Astrocyte of the cerebellum (primary cell): ENCODE results near the gene SPSB1.

Source experiments
- DNase-seq: peaks from one replicate; pipeline ENCODE4 v3.0.0-alpha.2; 2011; ENCODE audit warnings: low read depth
- H3K4me3 ChIP-seq: 2 replicates; pipeline ENCODE4 v1.5.1; 2011; ENCODE audit warnings: mild to moderate bottlenecking, low read depth, low read length, moderate library complexity
- in situ Hi-C: cut with HindIII; loops from 2 replicates; pipeline ENCODE4 v1.10.0; 2017; ENCODE audit warnings: low sequenced_read_pairs
- TF ChIP-seq, protein P1 (sequence below): IDR thresholded peaks from 2 replicates; pipeline ENCODE4 v1.5.1; 2012; ENCODE audit warnings: low read length, low read depth, moderate library complexity, mild to moderate bottlenecking; ENCODE audit errors: missing control alignments

Gene SPSB1

DNA sequence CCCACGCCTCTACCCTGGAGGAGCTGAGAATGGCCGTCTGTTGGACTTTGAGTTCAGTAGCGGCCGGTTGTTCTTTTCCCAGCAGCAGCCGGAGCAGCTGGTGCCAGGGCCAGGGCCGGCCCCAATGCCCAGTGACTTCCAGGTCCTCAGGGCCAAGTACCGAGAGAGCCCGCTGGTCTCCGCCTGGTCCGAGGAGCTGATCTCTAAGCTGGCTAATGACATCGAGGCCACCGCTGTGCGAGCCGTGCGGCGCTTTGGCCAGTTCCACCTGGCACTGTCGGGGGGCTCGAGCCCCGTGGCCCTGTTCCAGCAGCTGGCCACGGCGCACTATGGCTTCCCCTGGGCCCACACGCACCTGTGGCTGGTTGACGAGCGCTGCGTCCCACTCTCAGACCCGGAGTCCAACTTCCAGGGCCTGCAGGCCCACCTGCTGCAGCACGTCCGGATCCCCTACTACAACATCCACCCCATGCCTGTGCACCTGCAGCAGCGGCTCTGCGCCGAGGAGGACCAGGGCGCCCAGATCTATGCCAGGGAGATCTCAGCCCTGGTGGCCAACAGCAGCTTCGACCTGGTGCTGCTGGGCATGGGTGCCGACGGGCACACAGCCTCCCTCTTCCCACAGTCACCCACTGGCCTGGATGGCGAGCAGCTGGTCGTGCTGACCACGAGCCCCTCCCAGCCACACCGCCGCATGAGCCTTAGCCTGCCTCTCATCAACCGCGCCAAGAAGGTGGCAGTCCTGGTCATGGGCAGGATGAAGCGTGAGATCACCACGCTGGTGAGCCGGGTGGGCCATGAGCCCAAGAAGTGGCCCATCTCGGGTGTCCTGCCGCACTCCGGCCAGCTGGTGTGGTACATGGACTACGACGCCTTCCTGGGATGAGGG, 28.5 kb upstream of the SPSB1 start:
- no peak for DNase-seq
- no peak overlapping the region for H3K4me3 ChIP-seq
- TF ChIP-seq, protein P1, sequence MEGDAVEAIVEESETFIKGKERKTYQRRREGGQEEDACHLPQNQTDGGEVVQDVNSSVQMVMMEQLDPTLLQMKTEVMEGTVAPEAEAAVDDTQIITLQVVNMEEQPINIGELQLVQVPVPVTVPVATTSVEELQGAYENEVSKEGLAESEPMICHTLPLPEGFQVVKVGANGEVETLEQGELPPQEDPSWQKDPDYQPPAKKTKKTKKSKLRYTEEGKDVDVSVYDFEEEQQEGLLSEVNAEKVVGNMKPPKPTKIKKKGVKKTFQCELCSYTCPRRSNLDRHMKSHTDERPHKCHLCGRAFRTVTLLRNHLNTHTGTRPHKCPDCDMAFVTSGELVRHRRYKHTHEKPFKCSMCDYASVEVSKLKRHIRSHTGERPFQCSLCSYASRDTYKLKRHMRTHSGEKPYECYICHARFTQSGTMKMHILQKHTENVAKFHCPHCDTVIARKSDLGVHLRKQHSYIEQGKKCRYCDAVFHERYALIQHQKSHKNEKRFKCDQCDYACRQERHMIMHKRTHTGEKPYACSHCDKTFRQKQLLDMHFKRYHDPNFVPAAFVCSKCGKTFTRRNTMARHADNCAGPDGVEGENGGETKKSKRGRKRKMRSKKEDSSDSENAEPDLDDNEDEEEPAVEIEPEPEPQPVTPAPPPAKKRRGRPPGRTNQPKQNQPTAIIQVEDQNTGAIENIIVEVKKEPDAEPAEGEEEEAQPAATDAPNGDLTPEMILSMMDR = no peak
- in situ Hi-C loops = loop anchor here (25.0 kb wide), 1 partner anchor 298 kb away; no protein-coding TSS in a partner anchor

DNA sequence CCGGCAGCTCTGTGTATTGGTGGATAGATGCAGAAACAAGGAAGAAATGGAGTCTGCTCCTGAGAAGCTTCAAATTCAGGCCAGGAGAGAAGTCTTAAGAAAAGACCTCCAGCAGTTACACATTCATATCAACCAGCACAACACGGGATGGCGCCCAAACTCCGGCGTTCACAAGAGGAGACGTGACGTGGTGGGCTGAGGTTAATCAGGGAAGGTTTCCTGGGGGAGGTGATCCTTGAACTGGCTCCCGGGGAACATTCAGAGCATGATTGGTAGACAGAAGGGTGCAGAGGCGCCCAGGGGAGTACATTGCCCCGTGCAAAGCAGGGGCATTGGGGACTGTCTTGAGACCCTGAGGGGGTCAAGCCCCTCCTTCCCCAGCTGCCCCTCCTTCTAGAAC, 27.7 kb upstream of the SPSB1 start:
- in situ Hi-C loops = loop anchor here (5.0 to 25.0 kb wide), 2 partner anchors 62 to 297 kb away; no protein-coding TSS in a partner anchor
- no peak for DNase-seq
- no peak overlapping the region for H3K4me3 ChIP-seq
- TF ChIP-seq, protein P1 = no peak

DNA sequence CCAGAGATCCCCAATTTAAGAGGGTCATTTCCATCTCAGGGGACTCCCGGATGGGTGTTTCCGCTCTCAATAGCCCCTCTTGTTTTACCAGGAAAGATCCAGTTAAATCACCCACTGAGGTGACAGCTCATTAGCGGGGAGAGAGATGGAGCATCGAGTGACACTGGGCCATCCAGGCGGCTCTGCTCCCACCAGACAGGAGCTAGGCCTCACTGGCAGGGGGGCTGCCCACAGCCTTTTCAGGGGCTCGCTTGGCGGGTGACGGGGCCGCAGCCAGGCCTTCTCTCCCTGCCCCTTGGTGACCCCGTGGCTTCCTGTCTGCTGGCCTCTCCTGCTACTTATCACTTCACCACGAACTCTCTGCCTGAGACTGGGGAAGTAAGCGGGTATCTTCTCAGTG, 26.7 kb upstream of the SPSB1 start:
- in situ Hi-C loops = loop anchor here (5.0 to 25.0 kb wide), 2 partner anchors 61 to 296 kb away; no protein-coding TSS in a partner anchor
- TF ChIP-seq, protein P1 = no peak
- DNase-seq = no peak
- H3K4me3 ChIP-seq = no peak overlapping the region

DNA sequence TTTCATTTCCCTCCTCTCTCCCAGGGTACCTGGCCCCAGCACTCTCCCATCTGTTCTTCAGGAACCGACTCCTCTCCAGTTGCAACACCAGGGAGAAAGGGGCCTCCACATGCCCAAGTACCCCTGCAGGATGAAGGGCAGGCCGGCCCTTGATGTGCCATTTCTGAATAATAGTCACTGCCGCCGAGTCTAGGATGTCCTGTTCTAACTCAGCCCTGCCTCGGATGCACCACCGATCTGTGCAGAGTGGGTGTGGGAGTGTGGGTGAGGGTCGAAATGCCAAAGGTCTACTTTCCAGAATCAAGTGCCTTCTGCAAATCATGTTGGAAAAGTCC, 25.4 kb upstream of the SPSB1 start:
- H3K4me3 ChIP-seq = no peak overlapping the region
- in situ Hi-C loops = loop anchor here (5.0 to 25.0 kb wide), 2 partner anchors 60 to 295 kb away; no protein-coding TSS in a partner anchor
- TF ChIP-seq, protein P1 = no peak
- DNase-seq = no peak

DNA sequence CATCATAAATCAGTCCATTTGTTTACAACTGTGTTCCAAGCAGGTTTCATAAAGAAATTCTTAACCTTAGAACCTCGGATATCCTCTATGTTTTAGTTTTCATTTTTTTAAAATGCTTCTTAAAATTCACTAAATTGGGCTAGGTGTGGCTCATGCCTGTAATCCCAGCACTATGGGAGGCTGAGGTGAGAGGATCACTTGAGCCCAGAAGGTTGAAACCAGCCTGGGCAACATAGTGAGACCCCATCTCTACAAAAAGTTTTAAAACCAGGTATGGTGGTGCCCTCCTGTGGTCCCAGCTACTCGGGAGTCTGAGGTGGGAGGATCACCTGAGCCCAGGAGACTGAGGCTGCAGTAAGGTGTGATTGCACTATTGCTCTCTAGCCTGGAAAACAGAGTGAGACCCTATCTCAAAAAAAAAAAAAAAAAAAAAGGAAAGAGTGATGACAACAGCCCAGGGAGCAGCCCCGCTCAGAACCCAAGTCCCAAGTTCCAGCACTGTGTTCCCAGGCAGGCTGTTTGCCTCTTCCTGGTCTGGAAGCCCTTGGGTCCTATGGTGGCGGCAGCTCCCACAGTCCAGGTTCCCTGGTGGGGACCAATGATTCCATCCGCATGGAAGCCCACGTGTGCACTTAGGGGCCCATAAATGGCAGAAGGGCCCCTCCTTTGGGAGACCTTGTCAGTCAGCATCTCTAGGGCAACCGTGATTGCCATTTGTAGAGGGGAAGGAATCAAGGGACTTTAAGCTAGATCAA, 24.7 kb upstream of the SPSB1 start:
- no peak for DNase-seq
- TF ChIP-seq, protein P1 = no peak
- H3K4me3 ChIP-seq = no peak overlapping the region
- in situ Hi-C loops = loop anchor here (5.0 to 25.0 kb wide), 2 partner anchors 59 to 294 kb away; no protein-coding TSS in a partner anchor

DNA sequence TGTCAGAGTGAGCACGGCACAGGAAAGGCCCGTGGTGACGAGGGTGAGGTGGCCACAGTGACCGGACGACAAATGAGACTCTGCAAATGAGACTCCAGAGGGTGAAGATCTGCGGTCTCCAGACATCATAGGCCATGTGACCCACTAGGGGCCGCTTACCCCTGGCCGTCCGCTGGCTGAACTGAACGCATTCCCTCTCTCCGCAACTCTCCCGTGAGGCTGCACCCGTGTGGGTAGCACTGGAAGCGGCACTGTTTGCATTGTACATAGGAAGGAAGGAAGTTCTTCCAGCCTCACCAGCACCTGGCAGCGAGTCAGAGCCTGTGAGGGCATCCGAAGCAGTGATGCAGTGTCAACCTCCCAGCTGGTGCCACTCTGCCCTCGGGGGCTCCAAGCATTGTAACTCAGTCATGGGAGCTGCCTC, 23.6 kb upstream of the SPSB1 start:
- DNase-seq = no peak
- in situ Hi-C loops = loop anchor here (5.0 to 25.0 kb wide), 2 partner anchors 58 to 293 kb away; no protein-coding TSS in a partner anchor
- H3K4me3 ChIP-seq = no peak overlapping the region
- TF ChIP-seq, protein P1 = no peak
